HPDE6-E6E7 (cell line): ENCODE data around the gene CAMK2B.

ENCODE experiments used
- DNase-seq: peaks from one replicate; pipeline ENCODE4 v3.0.0; 2011; ENCODE audit warnings: missing footprints; ENCODE audit errors: extremely low spot score

The CAMK2B gene

GRCh38 chr7:44287488-44288380 is 37.7 kb downstream of the CAMK2B start:
- DNase-seq, result no peak

- no peak for DNase-seq
Measured at GRCh38 chr7:44286618-44287487, 38.5 kb downstream of the CAMK2B start.

GRCh38 chr7:44286182-44286617 is 39.2 kb downstream of the CAMK2B start:
- DNase-seq, result no peak

GRCh38 chr7:44285561-44285960 is 39.8 kb downstream of the CAMK2B start:
- no peak for DNase-seq

GRCh38 chr7:44284881-44285541 is 40.4 kb downstream of the CAMK2B start:
- no peak for DNase-seq

GRCh38 chr7:44284216-44284615 is 41.2 kb downstream of the CAMK2B start:
- DNase-seq, result no peak

- DNase-seq, result no peak
Measured at GRCh38 chr7:44283381-44284211, 41.8 kb downstream of the CAMK2B start.

- DNase-seq, result no peak
Measured at GRCh38 chr7:44282601-44283171, 42.7 kb downstream of the CAMK2B start.

- DNase-seq, result no peak
Measured at GRCh38 chr7:44281811-44282600, 43.4 kb downstream of the CAMK2B start.

- no peak for DNase-seq
Measured at GRCh38 chr7:44280993-44281721, 44.2 kb downstream of the CAMK2B start.

- no peak for DNase-seq
Measured at GRCh38 chr7:44280636-44280992, 44.8 kb downstream of the CAMK2B start.

- DNase-seq, result no peak
Measured at GRCh38 chr7:44279731-44280505, 45.5 kb downstream of the CAMK2B start.

GRCh38 chr7:44279286-44279685 is 46.1 kb downstream of the CAMK2B start:
- no peak for DNase-seq

- DNase-seq, result no peak
Measured at GRCh38 chr7:44278451-44279161, 46.8 kb downstream of the CAMK2B start.

GRCh38 chr7:44277851-44278250 is 47.5 kb downstream of the CAMK2B start:
- no peak for DNase-seq

- DNase-seq, result no peak
Measured at GRCh38 chr7:44277391-44277790, 48.0 kb downstream of the CAMK2B start.

- DNase-seq, result no peak
Measured at GRCh38 chr7:44276571-44277221, 48.7 kb downstream of the CAMK2B start.
